ELF-1 (cell line): ENCODE measurements around the gene SPHK1.
"Not testable (repeated sequence)": the region's sequence is repeated elsewhere in the genome, so short reads cannot be mapped to it uniquely, and the experiment has no call there.

Experiments
- DNase-seq: peaks from one replicate; pipeline ENCODE4 v3.0.0-alpha.2; 2016; ENCODE audit warnings: low read depth, low spot score

SPHK1 gene

GRCh38 chr17:76384222-76384986 lies at the start of gene SPHK1:
Gene SPHK1, plus strand, starts transcription at chr17:76384609. Its CDS starts 1,036 bp downstream, at chr17:76385645.
- peak; percentile 71 for DNase-seq

- DNase-seq = no peak
Observed at GRCh38 chr17:76335716-76336381, 48.6 kb upstream of the SPHK1 start.

GRCh38 chr17:76336756-76337412 lies 47.5 kb upstream of the SPHK1 start:
- DNase-seq = no peak

GRCh38 chr17:76337413-76337777 lies 47.0 kb upstream of the SPHK1 start:
- no peak for DNase-seq

- DNase-seq = no peak
Observed at GRCh38 chr17:76341301-76341700, 43.1 kb upstream of the SPHK1 start.

GRCh38 chr17:76343106-76343505 lies 41.3 kb upstream of the SPHK1 start:
- DNase-seq = no peak

- no peak for DNase-seq
Observed at GRCh38 chr17:76345377-76345974, 38.9 kb upstream of the SPHK1 start.

GRCh38 chr17:76346936-76347335 lies 37.5 kb upstream of the SPHK1 start:
- not testable (repeated sequence) for DNase-seq

- DNase-seq = no peak
Observed at GRCh38 chr17:76350463-76350862, 33.9 kb upstream of the SPHK1 start.

- no peak for DNase-seq
Observed at GRCh38 chr17:76351526-76352071, 32.8 kb upstream of the SPHK1 start.

GRCh38 chr17:76353004-76353598 lies 31.3 kb upstream of the SPHK1 start:
- peak; percentile 32 for DNase-seq

GRCh38 chr17:76353599-76354316 lies 30.7 kb upstream of the SPHK1 start, which contains the start of gene PRPSAP1:
Gene PRPSAP1, minus strand, starts transcription at chr17:76353916. Its CDS starts 213 bp downstream, at chr17:76353703.
- peak; percentile 93 for DNase-seq

- DNase-seq = no peak
Observed at GRCh38 chr17:76354317-76354729, 30.1 kb upstream of the SPHK1 start.

- DNase-seq = peak; percentile 31
Observed at GRCh38 chr17:76354747-76355310, 29.6 kb upstream of the SPHK1 start.

GRCh38 chr17:76356803-76357456 lies 27.5 kb upstream of the SPHK1 start:
- DNase-seq = no peak

- DNase-seq = no peak
Observed at GRCh38 chr17:76357597-76358158, 26.7 kb upstream of the SPHK1 start.

- no peak for DNase-seq
Observed at GRCh38 chr17:76359375-76359774, 25.0 kb upstream of the SPHK1 start.

- not testable (repeated sequence) for DNase-seq
Observed at GRCh38 chr17:76359776-76360175, 24.6 kb upstream of the SPHK1 start.

GRCh38 chr17:76360461-76360860 lies 23.9 kb upstream of the SPHK1 start:
- DNase-seq = no peak
